ENCODE results near the gene DIS3L2. TPM values are rescaled to one million over a fixed set of nuclear protein-coding genes. Genes with fewer than 3 reads are reported as not detected.

Gene DIS3L2
- total RNA-seq, 2 donors from 2014 or later = 39.5 to 42.4 TPM

DNA sequence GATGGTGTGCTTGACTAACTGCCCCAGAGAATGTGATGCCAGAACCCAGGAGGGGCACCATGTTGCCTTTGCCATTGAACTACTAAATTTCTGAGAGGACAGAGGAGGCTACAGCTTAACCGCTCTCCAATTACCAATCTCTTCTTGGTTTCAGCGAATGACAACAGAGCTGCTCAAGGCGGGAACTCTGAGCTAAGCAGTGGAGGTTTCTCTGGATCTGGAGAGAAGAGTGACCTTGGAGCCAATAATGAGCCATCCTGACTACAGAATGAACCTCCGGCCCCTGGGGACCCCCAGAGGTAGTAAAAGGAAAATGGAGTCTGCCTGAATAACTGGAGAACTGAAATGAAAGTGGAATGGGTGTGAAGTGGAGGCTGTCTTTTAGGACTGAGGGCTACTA is 53.2 kb downstream of the DIS3L2 start:
- H3K27me3 ChIP-seq (ENCODE audit: control insufficient read depth, insufficient read depth, low read length, poor library complexity, severe bottlenecking) = no peaks in the 10 kb centered on the region
- no peak overlapping the region for H3K27ac ChIP-seq (ENCODE audit: low read depth, low read length)
- DNase-seq = no peak
- H3K4me1 Mint-ChIP-seq = peaks cover 2% of the 10 kb centered on the region
- H3K9me3 Mint-ChIP-seq = no peaks in the 10 kb centered on the region
- H3K27ac Mint-ChIP-seq = no peak overlapping the region
- H3K4me3 Mint-ChIP-seq = no peak overlapping the region
- no peak overlapping the region for H3K4me3 ChIP-seq (ENCODE audit: low read length)
- no peaks in the 10 kb centered on the region for H3K4me1 ChIP-seq (ENCODE audit: control insufficient read depth, insufficient read depth, low read length)
- peaks cover 11% of the 10 kb centered on the region for H3K36me3 ChIP-seq (ENCODE audit: control insufficient read depth, insufficient read depth, low read length)
- TF ChIP-seq, protein P1, sequence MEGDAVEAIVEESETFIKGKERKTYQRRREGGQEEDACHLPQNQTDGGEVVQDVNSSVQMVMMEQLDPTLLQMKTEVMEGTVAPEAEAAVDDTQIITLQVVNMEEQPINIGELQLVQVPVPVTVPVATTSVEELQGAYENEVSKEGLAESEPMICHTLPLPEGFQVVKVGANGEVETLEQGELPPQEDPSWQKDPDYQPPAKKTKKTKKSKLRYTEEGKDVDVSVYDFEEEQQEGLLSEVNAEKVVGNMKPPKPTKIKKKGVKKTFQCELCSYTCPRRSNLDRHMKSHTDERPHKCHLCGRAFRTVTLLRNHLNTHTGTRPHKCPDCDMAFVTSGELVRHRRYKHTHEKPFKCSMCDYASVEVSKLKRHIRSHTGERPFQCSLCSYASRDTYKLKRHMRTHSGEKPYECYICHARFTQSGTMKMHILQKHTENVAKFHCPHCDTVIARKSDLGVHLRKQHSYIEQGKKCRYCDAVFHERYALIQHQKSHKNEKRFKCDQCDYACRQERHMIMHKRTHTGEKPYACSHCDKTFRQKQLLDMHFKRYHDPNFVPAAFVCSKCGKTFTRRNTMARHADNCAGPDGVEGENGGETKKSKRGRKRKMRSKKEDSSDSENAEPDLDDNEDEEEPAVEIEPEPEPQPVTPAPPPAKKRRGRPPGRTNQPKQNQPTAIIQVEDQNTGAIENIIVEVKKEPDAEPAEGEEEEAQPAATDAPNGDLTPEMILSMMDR (conservative IDR thresholded peaks at IDR 0.05) = peak; percentile 23
- no peak overlapping the region for H3K9ac ChIP-seq (ENCODE audit: extremely low read depth, low read length, poor library complexity, severe bottlenecking)
- H3K36me3 Mint-ChIP-seq (ENCODE audit: low read depth) = peaks cover 8% of the 10 kb centered on the region
- 71 to 94% methylated on average over 1 to 4 of the region's 4 CpGs for WGBS, 2 experiments (ENCODE audit: insufficient coverage in 1 of 2, insufficient read length in 1 of 2)
- H3K9me3 ChIP-seq (ENCODE audit: control insufficient read depth, low read length) = no peaks in the 10 kb centered on the region
- no peaks in the 10 kb centered on the region for H3K27me3 Mint-ChIP-seq (ENCODE audit: insufficient read depth)

DNA sequence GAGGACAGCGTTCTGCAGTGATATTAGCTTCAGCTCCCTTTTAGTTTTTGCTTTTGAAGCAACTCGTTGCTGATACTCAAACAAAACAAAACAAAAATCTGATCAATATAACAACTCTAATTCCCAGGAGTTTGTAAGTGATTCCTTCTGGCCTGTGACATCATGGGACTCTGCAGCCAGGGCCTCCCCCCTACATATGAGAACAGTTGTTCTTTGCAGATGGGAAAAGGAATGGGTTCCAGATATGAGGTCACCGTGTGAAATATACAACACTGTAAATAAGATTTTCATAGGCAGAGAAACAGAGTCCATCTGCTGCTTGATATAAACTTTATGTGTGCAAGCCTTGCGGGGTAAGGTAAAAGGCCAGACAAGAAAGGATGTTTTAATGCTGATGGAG is 56.7 kb downstream of the DIS3L2 start:
- Histone ChIP-seq H3K27me3 (ENCODE audit: control insufficient read depth, insufficient read depth, low read length, poor library complexity, severe bottlenecking) (no peaks in the 10 kb centered on the region), H3K36me3 (ENCODE audit: control insufficient read depth, insufficient read depth, low read length) (peaks cover 12% of the 10 kb centered on the region), H3K4me3 (ENCODE audit: low read length) (no peak overlapping the region), H3K27ac (ENCODE audit: low read depth, low read length) (no peak overlapping the region), H3K9me3 (ENCODE audit: control insufficient read depth, low read length) (no peaks in the 10 kb centered on the region), H3K9ac (ENCODE audit: extremely low read depth, low read length, poor library complexity, severe bottlenecking) (no peak overlapping the region), H3K4me1 (ENCODE audit: control insufficient read depth, insufficient read depth, low read length) (no peaks in the 10 kb centered on the region)
- Mint-ChIP-seq H3K27me3 (ENCODE audit: insufficient read depth) (no peaks in the 10 kb centered on the region), H3K27ac (no peak overlapping the region), H3K4me3 (no peak overlapping the region), H3K4me1 (peaks cover 9% of the 10 kb centered on the region), H3K36me3 (ENCODE audit: low read depth) (peaks cover 8% of the 10 kb centered on the region), H3K9me3 (no peaks in the 10 kb centered on the region)
- no peak for DNase-seq
- TF ChIP-seq, protein P1 (conservative IDR thresholded peaks at IDR 0.05) = no peak
- 95 to 100% methylated on average over 3 to 4 of the region's 4 CpGs for WGBS, 2 experiments (ENCODE audit: insufficient coverage in 1 of 2, insufficient read length in 1 of 2)

DNA sequence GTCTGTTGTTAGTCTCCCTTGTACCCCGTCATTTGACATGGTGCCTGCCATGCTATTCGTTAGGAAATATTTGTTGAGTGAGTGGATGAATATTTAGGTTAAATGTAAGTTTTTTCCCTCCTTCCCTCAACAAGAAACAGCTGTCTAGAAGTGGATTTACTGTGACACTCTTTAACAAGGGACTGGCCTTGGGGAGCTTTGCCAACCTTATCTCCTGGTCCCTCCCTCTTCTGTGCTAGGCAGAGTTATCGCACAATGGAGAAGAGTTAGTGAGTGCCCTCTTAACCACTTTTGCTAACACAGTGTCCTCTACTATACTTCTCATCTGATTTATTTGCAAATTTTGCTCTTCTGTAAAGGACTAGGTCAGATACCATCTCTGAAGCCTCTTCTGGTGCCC is 61.2 kb downstream of the DIS3L2 start:
- peaks cover 7% of the 10 kb centered on the region for H3K4me1 Mint-ChIP-seq
- H3K27ac Mint-ChIP-seq = no peak overlapping the region
- Histone ChIP-seq H3K36me3 (ENCODE audit: control insufficient read depth, insufficient read depth, low read length) (peaks cover 21% of the 10 kb centered on the region), H3K9me3 (ENCODE audit: control insufficient read depth, low read length) (no peaks in the 10 kb centered on the region), H3K4me1 (ENCODE audit: control insufficient read depth, insufficient read depth, low read length) (no peaks in the 10 kb centered on the region), H3K27ac (ENCODE audit: low read depth, low read length) (no peak overlapping the region), H3K9ac (ENCODE audit: extremely low read depth, low read length, poor library complexity, severe bottlenecking) (no peak overlapping the region), H3K27me3 (ENCODE audit: control insufficient read depth, insufficient read depth, low read length, poor library complexity, severe bottlenecking) (no peaks in the 10 kb centered on the region), H3K4me3 (ENCODE audit: low read length) (no peak overlapping the region)
- TF ChIP-seq, protein P1 (conservative IDR thresholded peaks at IDR 0.05) = no peak
- H3K4me3 Mint-ChIP-seq = no peak overlapping the region
- H3K36me3 Mint-ChIP-seq (ENCODE audit: low read depth) = peaks cover 3% of the 10 kb centered on the region
- DNase-seq = no peak
- WGBS, 2 experiments (ENCODE audit: insufficient coverage in 1 of 2, insufficient read length in 1 of 2) = 94% methylated on average over 3 of the region's 3 CpGs; no CpG with 5 or more reads in 1 of the 2 experiments
- no peaks in the 10 kb centered on the region for H3K9me3 Mint-ChIP-seq
- no peaks in the 10 kb centered on the region for H3K27me3 Mint-ChIP-seq (ENCODE audit: insufficient read depth)

Data from endodermal cell (in vitro differentiated cells).